GM19397 (cell line): Measurements from ENCODE around the gene FCER1A.
"Not testable (repeated sequence)": the region's sequence is repeated elsewhere in the genome, so short reads cannot be mapped to it uniquely, and the experiment has no call there.

Experiments used
- ATAC-seq: cut with Tn5 transposase; IDR thresholded peaks from one replicate; pipeline ENCODE4 v1.9.1; 2021; ENCODE audit warnings: mild to moderate bottlenecking, moderate library complexity; ENCODE audit not compliant: unreplicated experiment

Gene FCER1A

GRCh38 chr1:159349374-159349773 is 47.2 kb downstream of the FCER1A start:
- ATAC-seq: not testable (repeated sequence)

- ATAC-seq: no peak
Observed at GRCh38 chr1:159352436-159352835, 50.3 kb downstream of the FCER1A start.
